Mucosa of stomach (tissue), 1 donor: ENCODE data around the gene DEXI.

Experiments used
- H3K27me3 ChIP-seq: one replicate; pipeline ENCODE4 v1.7.0; 2013; ENCODE audit warnings: mild to moderate bottlenecking, low read length; ENCODE audit not compliant: control insufficient read depth, insufficient read depth
- H3K36me3 ChIP-seq: one replicate; pipeline ENCODE4 v1.7.0; 2013; ENCODE audit warnings: low read length; ENCODE audit not compliant: control insufficient read depth, insufficient read depth
- H3K4me1 ChIP-seq: one replicate; pipeline ENCODE4 v1.7.0; 2013; ENCODE audit warnings: mild to moderate bottlenecking, low read length; ENCODE audit not compliant: control insufficient read depth, insufficient read depth
- H3K4me3 ChIP-seq: one replicate; pipeline ENCODE4 v1.7.0; 2013; ENCODE audit warnings: low read length
- H3K9ac ChIP-seq: one replicate; pipeline ENCODE4 v1.7.0; 2013; ENCODE audit warnings: mild to moderate bottlenecking, low read length, moderate library complexity
- H3K9me3 ChIP-seq: one replicate; pipeline ENCODE4 v1.7.0; 2013; ENCODE audit warnings: mild to moderate bottlenecking, low read length, moderate library complexity; ENCODE audit not compliant: control insufficient read depth
- donor health status: Pancreatic carcinoma.

DEXI gene

GRCh38 chr16:10942352-10943063, at the start of gene DEXI:
DEXI (minus strand) TSS chr16:10942468; CDS start chr16:10942005, 463 bp downstream.
- Histone ChIP-seq H3K9me3 (no peaks in the 10 kb centered on the region), H3K36me3 (no peaks in the 10 kb centered on the region), H3K9ac (peak within 1 kb of the TSS; percentile 66), H3K4me1 (peaks cover 61% of the 10 kb centered on the region), H3K4me3 (peak within 1 kb of the TSS; percentile 66), H3K27me3 (no peaks in the 10 kb centered on the region)

DNA sequence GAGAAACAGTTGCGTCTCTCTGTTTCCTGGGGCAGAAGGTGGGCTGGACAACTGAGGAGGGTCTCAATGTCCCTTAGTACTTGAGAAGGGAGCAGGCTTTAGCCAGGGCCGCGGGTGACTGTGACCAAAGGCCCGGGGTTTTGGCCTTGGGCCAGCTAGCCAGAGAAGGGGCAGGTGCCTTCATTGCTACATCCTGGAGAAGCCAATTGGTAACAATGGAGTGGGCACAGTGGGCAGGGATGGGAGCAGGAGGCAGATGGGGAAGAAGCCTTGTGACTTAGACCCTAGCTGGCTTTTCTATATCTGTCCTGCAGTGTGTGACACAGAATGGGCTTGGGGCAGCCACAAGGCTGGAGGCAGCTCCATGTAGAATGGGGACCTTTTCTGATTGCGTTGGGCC, 48.1 kb upstream of the DEXI start:
- H3K27me3 ChIP-seq = no peaks in the 10 kb centered on the region
- H3K36me3 ChIP-seq = no peaks in the 10 kb centered on the region
- H3K9ac ChIP-seq = no peak overlapping the region
- no peaks in the 10 kb centered on the region for H3K9me3 ChIP-seq
- no peak overlapping the region for H3K4me3 ChIP-seq
- H3K4me1 ChIP-seq = peaks cover 18% of the 10 kb centered on the region

GRCh38 chr16:10989559-10989958, 47.3 kb upstream of the DEXI start:
- Histone ChIP-seq H3K27me3 (no peaks in the 10 kb centered on the region), H3K9ac (no peak overlapping the region), H3K4me3 (no peak overlapping the region), H3K36me3 (no peaks in the 10 kb centered on the region), H3K4me1 (peaks cover 18% of the 10 kb centered on the region), H3K9me3 (no peaks in the 10 kb centered on the region)

- Histone ChIP-seq H3K9me3 (no peaks in the 10 kb centered on the region), H3K9ac (no peak overlapping the region), H3K4me3 (no peak overlapping the region), H3K36me3 (no peaks in the 10 kb centered on the region), H3K4me1 (peaks cover 18% of the 10 kb centered on the region), H3K27me3 (no peaks in the 10 kb centered on the region)
These were observed 46.6 kb upstream of the DEXI start for GRCh38 chr16:10988879-10989278.

DNA sequence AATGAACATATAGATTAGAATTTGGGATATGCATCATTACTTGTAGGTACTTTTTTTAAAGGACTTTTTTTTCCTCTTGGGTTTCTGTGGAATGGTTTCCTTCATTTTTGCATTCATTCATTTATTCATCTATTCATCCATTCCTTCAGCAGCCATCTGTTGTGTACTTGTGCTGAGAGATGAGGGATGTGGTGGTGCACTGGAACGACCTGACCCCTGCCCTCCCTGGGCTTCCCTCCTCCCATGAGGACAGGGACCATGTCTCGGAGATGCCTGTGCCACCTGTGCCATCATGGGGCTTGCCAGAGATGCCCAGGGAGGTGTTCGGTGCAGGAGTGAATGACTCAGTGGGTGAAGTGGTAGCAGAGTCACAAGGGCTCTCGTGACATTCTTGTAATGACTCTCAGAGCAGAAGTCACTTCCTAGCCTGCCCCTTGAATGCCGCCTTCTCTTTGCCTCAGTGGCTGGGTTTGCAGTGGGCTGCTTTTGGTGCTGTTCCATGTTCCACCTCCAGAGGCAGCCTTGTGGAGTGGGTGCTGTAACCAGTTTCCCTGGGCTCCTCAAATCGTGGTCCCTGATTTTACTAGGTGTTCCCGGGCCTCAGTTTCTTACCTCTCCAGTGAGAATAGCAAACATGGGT, 46.0 kb upstream of the DEXI start:
- H3K27me3 ChIP-seq = no peaks in the 10 kb centered on the region
- no peaks in the 10 kb centered on the region for H3K9me3 ChIP-seq
- H3K4me1 ChIP-seq = peaks cover 21% of the 10 kb centered on the region
- no peak overlapping the region for H3K4me3 ChIP-seq
- H3K36me3 ChIP-seq = no peaks in the 10 kb centered on the region
- no peak overlapping the region for H3K9ac ChIP-seq

GRCh38 chr16:10987361-10988163, 45.3 kb upstream of the DEXI start:
- H3K9ac ChIP-seq = no peak overlapping the region
- H3K9me3 ChIP-seq = no peaks in the 10 kb centered on the region
- H3K36me3 ChIP-seq = no peaks in the 10 kb centered on the region
- H3K4me1 ChIP-seq = peaks cover 23% of the 10 kb centered on the region
- H3K4me3 ChIP-seq = no peak overlapping the region
- H3K27me3 ChIP-seq = no peaks in the 10 kb centered on the region

GRCh38 chr16:10984509-10984908, 42.2 kb upstream of the DEXI start:
- Histone ChIP-seq H3K4me3 (no peak overlapping the region), H3K9me3 (no peaks in the 10 kb centered on the region), H3K27me3 (no peaks in the 10 kb centered on the region), H3K4me1 (peaks cover 29% of the 10 kb centered on the region), H3K9ac (no peak overlapping the region), H3K36me3 (no peaks in the 10 kb centered on the region)

- no peaks in the 10 kb centered on the region for H3K36me3 ChIP-seq
- H3K4me1 ChIP-seq = peaks cover 35% of the 10 kb centered on the region
- H3K27me3 ChIP-seq = no peaks in the 10 kb centered on the region
- no peaks in the 10 kb centered on the region for H3K9me3 ChIP-seq
- H3K4me3 ChIP-seq = no peak overlapping the region
- no peak overlapping the region for H3K9ac ChIP-seq
These were observed 40.9 kb upstream of the DEXI start for GRCh38 chr16:10983159-10983558.

- H3K4me1 ChIP-seq = peaks cover 35% of the 10 kb centered on the region
- H3K9ac ChIP-seq = no peak overlapping the region
- H3K4me3 ChIP-seq = no peak overlapping the region
- no peaks in the 10 kb centered on the region for H3K36me3 ChIP-seq
- no peaks in the 10 kb centered on the region for H3K27me3 ChIP-seq
- no peaks in the 10 kb centered on the region for H3K9me3 ChIP-seq
These were observed 40.3 kb upstream of the DEXI start for GRCh38 chr16:10982465-10983150.

DNA sequence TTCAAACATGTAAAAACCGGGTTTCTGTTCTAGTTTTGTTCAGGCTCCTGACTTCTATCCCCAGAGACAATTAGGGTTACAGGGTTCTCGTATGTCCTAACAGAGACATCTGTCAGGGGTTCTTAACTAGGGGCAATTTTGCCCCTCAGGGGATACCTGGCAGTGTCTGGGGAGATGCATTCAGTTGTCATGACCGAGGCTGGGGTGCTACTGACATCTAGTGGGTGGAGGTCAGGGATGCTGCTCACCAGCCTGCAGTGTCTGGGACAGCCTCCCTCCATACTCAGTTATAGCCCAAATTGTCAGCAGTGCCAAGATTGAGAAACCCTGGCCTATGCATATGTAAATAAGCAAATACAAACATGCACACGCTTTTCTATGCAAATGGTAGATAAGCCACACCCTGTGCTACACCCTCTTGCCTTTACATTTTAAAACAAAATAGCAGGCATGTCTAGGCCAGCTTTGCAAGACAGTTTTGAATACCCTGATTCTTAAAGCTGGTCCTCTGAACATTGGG, 39.5 kb upstream of the DEXI start:
- Histone ChIP-seq H3K36me3 (no peaks in the 10 kb centered on the region), H3K9ac (no peak overlapping the region), H3K27me3 (no peaks in the 10 kb centered on the region), H3K4me1 (peaks cover 35% of the 10 kb centered on the region), H3K4me3 (no peak overlapping the region), H3K9me3 (no peaks in the 10 kb centered on the region)

DNA sequence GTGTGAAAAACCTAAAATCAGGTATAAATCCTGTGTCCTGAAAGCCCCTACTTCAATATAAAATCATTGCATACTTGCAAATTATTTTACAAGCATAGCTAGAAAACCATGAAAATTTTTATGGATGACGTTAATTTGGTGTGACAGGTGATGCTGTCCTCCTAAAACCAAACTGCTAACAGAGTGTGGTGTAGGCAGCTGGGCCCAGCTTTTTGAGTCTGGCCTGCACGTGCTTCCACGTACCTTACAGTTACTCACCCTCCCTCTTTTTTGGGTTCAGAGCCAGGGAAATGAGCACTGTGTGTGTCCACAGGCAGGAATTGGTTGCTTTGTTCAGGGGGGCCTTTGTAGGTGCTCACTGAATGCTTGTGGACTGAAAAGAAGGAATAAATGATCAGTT, 38.5 kb upstream of the DEXI start:
- no peaks in the 10 kb centered on the region for H3K36me3 ChIP-seq
- H3K9ac ChIP-seq = no peak overlapping the region
- H3K27me3 ChIP-seq = no peaks in the 10 kb centered on the region
- H3K4me1 ChIP-seq = peaks cover 35% of the 10 kb centered on the region
- no peak overlapping the region for H3K4me3 ChIP-seq
- H3K9me3 ChIP-seq = no peaks in the 10 kb centered on the region
